HCT116 (cell line): Measurements from ENCODE around the gene RAI1. TPM values are rescaled to one million over a fixed set of nuclear protein-coding genes. Genes with fewer than 3 reads are reported as not detected.

Experiments
- ATAC-seq: fragments of 200-7000 bp; cut with Tn5 transposase; 2 replicates; pipeline ENCODE4 v1.9.1; 2020; ENCODE audit warnings: mild to moderate bottlenecking, moderate library complexity
- BruUV-seq: library from RNA; stranded (reverse); fragments of 400-500 nt; replicated peaks from 2 replicates; lab custom pipeline; 2021; lab: Mats Ljungman, UMichigan
- CTCF ChIA-PET: fragments of 300-600 bp; sonication (Branson Sonifier 250); formaldehyde crosslinking; loops from one replicate; lab custom pipeline; 2021; ENCODE audit warnings: antibody characterized with exemption; lab: Charles Lee
- POLR2A ChIA-PET: fragments of 300-600, 350-600 bp; sonication (Branson Sonifier 250); formaldehyde crosslinking; loops from one replicate; lab custom pipeline; 2021; ENCODE audit warnings: antibody characterized with exemption; lab: Charles Lee
- RAD21 ChIA-PET, 2 experiments: fragments of 300-600 bp; sonication (Branson Sonifier 250); formaldehyde crosslinking; loops; one replicate each; lab custom pipeline; 2023; ENCODE audit warnings: low total read pairs in 2 of 2; ENCODE audit not compliant: uncharacterized antibody in 2 of 2, unreplicated experiment in 2 of 2, low non-redundant PET in 1 of 2; lab: Charles Lee
- DNase-seq: peaks from one replicate; pipeline ENCODE4 v3.0.0-alpha.2; 2010; ENCODE audit warnings: low read depth, low spot score
- H2AFZ ChIP-seq: fragments of 200-600 bp; shearing (Covaris generic), sonication (generic); 2 replicates; pipeline ENCODE4 v1.6.1; 2017; ENCODE audit warnings: low read depth, mixed run types, mixed read lengths, antibody characterized with exemption, low read length; ENCODE audit not compliant: poor library complexity, severe bottlenecking
- H3K27ac ChIP-seq: 2 replicates; pipeline ENCODE4 v1.5.1; 2012; ENCODE audit warnings: low read depth, low read length
- H3K27me3 ChIP-seq: fragments of 200-600 bp; sonication (generic); 2 replicates; pipeline ENCODE4 v1.6.1; 2016; ENCODE audit warnings: mixed run types, low read length, mixed read lengths; ENCODE audit not compliant: insufficient read depth
- H3K36me3 ChIP-seq, 2 experiments: fragments of 200-500 bp in 1 of 2; fragments of 200-600 bp in 1 of 2; sonication (Bioruptor generic) in 1 of 2; sonication (generic) in 1 of 2; 2 replicates each; pipeline versions ENCODE4 v1.5.1 to v1.6.1; 2014 to 2016; ENCODE audit warnings: low read length in 2 of 2, inconsistent platforms in 1 of 2, mixed read lengths in 1 of 2, mixed run types in 1 of 2; ENCODE audit not compliant: insufficient read depth in 2 of 2, control insufficient read depth in 1 of 2
- H3K4me1 ChIP-seq, 2 experiments: fragments of 200-600 bp in 1 of 2; sonication (generic) in 1 of 2; 2 replicates each; pipeline versions ENCODE4 v1.5.1 to v1.6.1; 2012 to 2017; ENCODE audit warnings: low read length in 2 of 2, inconsistent platforms in 1 of 2, mild to moderate bottlenecking in 1 of 2, mixed read lengths in 1 of 2, mixed run types in 1 of 2, moderate library complexity in 1 of 2; ENCODE audit not compliant: insufficient read depth in 2 of 2, control insufficient read depth in 1 of 2
- H3K4me2 ChIP-seq: fragments of 200-600 bp; sonication (generic); 2 replicates; pipeline ENCODE4 v1.6.1; 2017; ENCODE audit warnings: mixed run types, low read length, mixed read lengths
- H3K4me3 ChIP-seq, 2 experiments: fragments of 200-600 bp in 1 of 2; sonication (generic) in 1 of 2; replicated peaks in 1 of 2; 2 replicates each; pipeline ENCODE4 v1.5.1; 2011 to 2016; ENCODE audit warnings: low read length in 2 of 2, control low read depth in 1 of 2, low read depth in 1 of 2, mild to moderate bottlenecking in 1 of 2, mixed read lengths in 1 of 2, mixed run types in 1 of 2
- H3K79me2 ChIP-seq: fragments of 200-600 bp; sonication (generic); 2 replicates; pipeline ENCODE4 v1.6.1; 2017; ENCODE audit warnings: mild to moderate bottlenecking, mixed run types, low read length, moderate library complexity, mixed read lengths; ENCODE audit not compliant: insufficient read depth
- H3K9ac ChIP-seq: fragments of 200-600 bp; sonication (generic); 2 replicates; pipeline ENCODE4 v1.6.1; 2016; ENCODE audit warnings: low read length, mixed read lengths
- H3K9me2 ChIP-seq: fragments of 200-600 bp; sonication (generic), shearing (Covaris generic); 2 replicates; pipeline ENCODE4 v1.6.1; 2017; ENCODE audit warnings: mixed run types, mild to moderate bottlenecking, moderate library complexity; ENCODE audit not compliant: insufficient read depth
- H3K9me3 ChIP-seq, 2 experiments: fragments of 200-500 bp in 1 of 2; fragments of 200-600 bp in 1 of 2; sonication (Bioruptor generic) in 1 of 2; sonication (generic) in 1 of 2; 2 replicates each; pipeline ENCODE4 v1.6.1; 2014 to 2017; ENCODE audit warnings: low read length in 2 of 2, mixed read lengths in 2 of 2, inconsistent platforms in 1 of 2, low read depth in 1 of 2, mild to moderate bottlenecking in 1 of 2, mixed run types in 1 of 2, moderate library complexity in 1 of 2; ENCODE audit not compliant: control insufficient read depth in 1 of 2, insufficient read depth in 1 of 2
- H4K20me1 ChIP-seq: fragments of 200-600 bp; sonication (generic), shearing (Covaris generic); 2 replicates; pipeline ENCODE4 v1.6.1; 2017; ENCODE audit warnings: mixed run types, mild to moderate bottlenecking, moderate library complexity; ENCODE audit not compliant: insufficient read depth
- CEBPB ChIP-seq: IDR thresholded peaks from 2 replicates; pipeline ENCODE4 v1.6.1; 2012; ENCODE audit warnings: low read depth
- CTCF ChIP-seq, 3 experiments: fragments of 200-600 bp in 1 of 3; sonication (generic) in 1 of 3; IDR thresholded peaks in 2 of 3; conservative IDR thresholded peaks in 1 of 3; 2 replicates each; pipeline ENCODE4 v1.5.1; 2012 to 2017; ENCODE audit warnings: low read depth in 2 of 3, low read length in 2 of 3, antibody characterized with exemption in 1 of 3, borderline replicate concordance in 1 of 3, control low read depth in 1 of 3, mild to moderate bottlenecking in 1 of 3, mixed read lengths in 1 of 3, mixed run types in 1 of 3, moderate library complexity in 1 of 3; ENCODE audit not compliant: insufficient read depth in 1 of 3
- EGR1 ChIP-seq: IDR thresholded peaks from 2 replicates; pipeline ENCODE4 v1.6.1; 2012; ENCODE audit warnings: low read depth
- ELF1 ChIP-seq: IDR thresholded peaks from 2 replicates; pipeline ENCODE4 v1.6.1; 2012; ENCODE audit warnings: low read depth, borderline replicate concordance
- EZH2 ChIP-seq: fragments of 200-600 bp; sonication (generic); IDR thresholded peaks from 2 replicates; pipeline ENCODE4 v1.6.1; 2017; ENCODE audit warnings: antibody characterized with exemption, mixed run types
- EZH2phosphoT487 ChIP-seq: fragments of 200-600 bp; IDR thresholded peaks from 2 replicates; pipeline ENCODE4 v1.6.1; 2018; ENCODE audit warnings: antibody characterized with exemption, borderline replicate concordance
- FOSL1 ChIP-seq: IDR thresholded peaks from 2 replicates; pipeline ENCODE4 v1.6.1; 2012; ENCODE audit warnings: low read depth
- JUND ChIP-seq: IDR thresholded peaks from 2 replicates; pipeline ENCODE4 v1.6.1; 2012
- POLR2AphosphoS5 ChIP-seq: IDR thresholded peaks from 2 replicates; pipeline ENCODE4 v1.6.1; 2011; ENCODE audit warnings: mild to moderate bottlenecking, low read depth, low read length, moderate library complexity
- RAD21 ChIP-seq: IDR thresholded peaks from 2 replicates; pipeline ENCODE4 v1.6.1; 2012; ENCODE audit warnings: low read depth, mild to moderate bottlenecking
- SIN3A ChIP-seq: IDR thresholded peaks from 2 replicates; pipeline ENCODE4 v1.6.1; 2012; ENCODE audit warnings: low read depth
- SP1 ChIP-seq: IDR thresholded peaks from 2 replicates; pipeline ENCODE4 v1.6.1; 2012; ENCODE audit warnings: low read depth
- ZFX ChIP-seq: fragments of 450-650 bp; IDR thresholded peaks from 2 replicates; pipeline ENCODE4 v1.6.1; 2017
- intact Hi-C: fragments of 100-400 bp; cut with micrococcal nuclease; formaldehyde crosslinking; loops from 2 replicates; pipeline ENCODE4 v1.10.0; 2022
- total RNA-seq: library from RNA; stranded (reverse); gene quantifications from one replicate; pipeline ENCODE4 v1.2.1, GENCODE V29; 2021; ENCODE audit not compliant: unreplicated experiment
- TF ChIP-seq, protein P1 (sequence below): IDR thresholded peaks from 2 replicates; pipeline ENCODE4 v1.6.1; 2011; ENCODE audit warnings: mild to moderate bottlenecking, low read length, moderate library complexity; ENCODE audit not compliant: insufficient replicate concordance; ENCODE audit errors: extremely low read depth
- TF ChIP-seq, protein P2 (sequence below): IDR thresholded peaks from 2 replicates; pipeline ENCODE4 v1.6.1; 2012

RAI1 gene
- total RNA-seq, 1 experiment from 2014 or later, result 38.5 TPM

DNA sequence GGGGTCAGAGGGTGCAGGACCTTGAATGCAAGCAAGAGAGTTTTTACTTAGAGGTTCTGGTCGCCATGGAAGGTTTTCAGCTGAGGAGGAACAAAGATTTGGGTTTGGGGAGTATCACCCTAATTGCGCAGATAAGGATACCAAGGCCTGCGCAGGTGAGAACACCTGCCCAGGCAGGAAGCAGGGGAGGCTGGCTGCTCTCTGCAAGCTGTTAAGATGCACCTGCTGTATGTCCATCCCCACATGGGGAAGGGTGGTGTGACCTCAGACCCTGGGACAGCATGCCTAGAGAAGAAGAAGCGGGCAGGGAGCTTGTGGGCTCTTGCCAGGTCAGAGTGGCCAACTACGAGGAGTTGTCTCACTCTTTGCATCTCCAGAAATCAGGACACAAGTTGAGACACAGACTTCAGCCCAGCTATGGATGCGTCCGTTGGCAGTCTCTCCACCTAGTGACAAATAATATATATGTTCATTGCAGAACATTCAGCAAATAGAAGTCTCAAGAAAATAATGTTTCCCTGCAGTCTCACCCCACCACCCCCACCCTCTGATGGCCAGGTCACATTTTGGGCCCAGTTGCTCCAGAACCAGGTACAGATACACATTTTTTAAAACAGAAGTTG is 77.8 kb downstream of the RAI1 start:
- Histone ChIP-seq H3K79me2 (peaks cover 26% of the 10 kb centered on the region; the same call in 1 of the 2 replicates), H3K9me2 (no peaks in the 10 kb centered on the region), H3K27ac (no peak overlapping the region), H4K20me1 (no peaks in the 10 kb centered on the region), H3K4me1 (no peaks in the 10 kb centered on the region), H2AFZ (no peak overlapping the region), H3K9me3 (no peaks in the 10 kb centered on the region), H3K4me3 (no peak overlapping the region), H3K27me3 (no peaks in the 10 kb centered on the region), H3K9ac (no peak overlapping the region), H3K36me3 (peaks cover 0 to 4% of the 10 kb centered on the region in 2 experiments; a peak in 1 of 4 replicates), H3K4me2 (no peak overlapping the region)
- no TSS peak for BruUV-seq
- intact Hi-C loops, result no loop called here
- ATAC-seq (no peak), DNase-seq (no peak)
- TF ChIP-seq FOSL1, result no peak
- no peak for TF ChIP-seq SP1
- CTCF ChIA-PET, result no interaction called here
- RAD21 ChIA-PET, result no interaction called here
- POLR2A ChIA-PET, result no interaction called here

GRCh38 chr17:17760350-17760749 is 79.1 kb downstream of the RAI1 start:
- Histone ChIP-seq H3K79me2 (peaks cover 14% of the 10 kb centered on the region; the same call in 1 of the 2 replicates), H3K9ac (no peak overlapping the region), H3K27me3 (no peaks in the 10 kb centered on the region), H3K9me3 (no peaks in the 10 kb centered on the region), H3K9me2 (no peaks in the 10 kb centered on the region), H3K4me3 (no peak overlapping the region), H3K4me1 (no peaks in the 10 kb centered on the region), H2AFZ (no peak overlapping the region), H3K36me3 (no peaks in the 10 kb centered on the region), H3K4me2 (no peak overlapping the region), H3K27ac (no peak overlapping the region), H4K20me1 (no peaks in the 10 kb centered on the region)
- ATAC-seq (no peak), DNase-seq (no peak)
- intact Hi-C loops, result no loop called here
- CTCF ChIA-PET, result no interaction called here
- RAD21 ChIA-PET, result no interaction called here
- BruUV-seq, result no TSS peak
- POLR2A ChIA-PET, result no interaction called here
- TF ChIP-seq FOSL1 (no peak), EGR1 (no peak), EZH2 (no peak), ELF1 (no peak), CEBPB (no peak), EZH2phosphoT487 (no peak), ZFX (no peak), SIN3A (no peak), JUND (no peak), POLR2AphosphoS5 (no peak), RAD21 (no peak), CTCF (IDR thresholded peaks at IDR 0.05 in 2 of 3, conservative IDR thresholded peaks at IDR 0.05 in 1 of 3; ENCODE audit: borderline replicate concordance in 1 of 3, insufficient read depth in 1 of 3, low read depth in 2 of 3, low read length in 2 of 3) (no peak)
- TF ChIP-seq, protein P1, sequence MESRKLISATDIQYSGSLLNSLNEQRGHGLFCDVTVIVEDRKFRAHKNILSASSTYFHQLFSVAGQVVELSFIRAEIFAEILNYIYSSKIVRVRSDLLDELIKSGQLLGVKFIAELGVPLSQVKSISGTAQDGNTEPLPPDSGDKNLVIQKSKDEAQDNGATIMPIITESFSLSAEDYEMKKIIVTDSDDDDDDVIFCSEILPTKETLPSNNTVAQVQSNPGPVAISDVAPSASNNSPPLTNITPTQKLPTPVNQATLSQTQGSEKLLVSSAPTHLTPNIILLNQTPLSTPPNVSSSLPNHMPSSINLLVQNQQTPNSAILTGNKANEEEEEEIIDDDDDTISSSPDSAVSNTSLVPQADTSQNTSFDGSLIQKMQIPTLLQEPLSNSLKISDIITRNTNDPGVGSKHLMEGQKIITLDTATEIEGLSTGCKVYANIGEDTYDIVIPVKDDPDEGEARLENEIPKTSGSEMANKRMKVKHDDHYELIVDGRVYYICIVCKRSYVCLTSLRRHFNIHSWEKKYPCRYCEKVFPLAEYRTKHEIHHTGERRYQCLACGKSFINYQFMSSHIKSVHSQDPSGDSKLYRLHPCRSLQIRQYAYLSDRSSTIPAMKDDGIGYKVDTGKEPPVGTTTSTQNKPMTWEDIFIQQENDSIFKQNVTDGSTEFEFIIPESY, result no peak
- TF ChIP-seq, protein P2, sequence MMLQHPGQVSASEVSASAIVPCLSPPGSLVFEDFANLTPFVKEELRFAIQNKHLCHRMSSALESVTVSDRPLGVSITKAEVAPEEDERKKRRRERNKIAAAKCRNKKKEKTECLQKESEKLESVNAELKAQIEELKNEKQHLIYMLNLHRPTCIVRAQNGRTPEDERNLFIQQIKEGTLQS, result no peak
